NB4 (cell line): ENCODE results near the gene SERPING1.

ENCODE experiments used
- POLR2A ChIP-seq: IDR thresholded peaks from 2 replicates; pipeline ENCODE4 v1.6.1; 2011; ENCODE audit warnings: mild to moderate bottlenecking; ENCODE audit not compliant: insufficient read length; ENCODE audit errors: extremely low read depth
- TF ChIP-seq, protein P1 (sequence below): IDR thresholded peaks from one replicate; pipeline ENCODE4 v1.5.1; 2012; ENCODE audit warnings: low read depth, low read length
- TF ChIP-seq, protein P2 (sequence below): IDR thresholded peaks from 2 replicates; pipeline ENCODE4 v1.6.1; 2011; ENCODE audit warnings: low read depth, low read length

DNA sequence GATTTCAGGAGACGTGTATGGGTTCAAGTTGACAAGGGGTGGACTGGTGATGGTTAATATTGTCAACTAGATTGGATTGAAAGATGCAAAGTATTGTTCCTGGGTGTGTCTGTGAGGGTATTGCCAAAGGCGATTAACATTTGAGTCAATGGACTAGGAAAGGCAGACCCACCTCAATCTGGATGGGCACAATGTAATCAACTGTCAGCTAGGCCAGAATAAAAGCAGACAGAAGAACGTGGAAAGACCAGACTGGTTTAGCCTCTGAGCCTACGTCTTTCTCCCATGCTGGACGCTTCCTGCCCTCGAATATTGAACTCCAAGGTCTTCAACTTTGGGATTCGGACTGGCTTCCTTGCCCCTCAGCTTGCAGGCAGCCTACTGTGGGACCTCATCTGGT is 53.9 kb downstream of the SERPING1 start:
- TF ChIP-seq, protein P1, sequence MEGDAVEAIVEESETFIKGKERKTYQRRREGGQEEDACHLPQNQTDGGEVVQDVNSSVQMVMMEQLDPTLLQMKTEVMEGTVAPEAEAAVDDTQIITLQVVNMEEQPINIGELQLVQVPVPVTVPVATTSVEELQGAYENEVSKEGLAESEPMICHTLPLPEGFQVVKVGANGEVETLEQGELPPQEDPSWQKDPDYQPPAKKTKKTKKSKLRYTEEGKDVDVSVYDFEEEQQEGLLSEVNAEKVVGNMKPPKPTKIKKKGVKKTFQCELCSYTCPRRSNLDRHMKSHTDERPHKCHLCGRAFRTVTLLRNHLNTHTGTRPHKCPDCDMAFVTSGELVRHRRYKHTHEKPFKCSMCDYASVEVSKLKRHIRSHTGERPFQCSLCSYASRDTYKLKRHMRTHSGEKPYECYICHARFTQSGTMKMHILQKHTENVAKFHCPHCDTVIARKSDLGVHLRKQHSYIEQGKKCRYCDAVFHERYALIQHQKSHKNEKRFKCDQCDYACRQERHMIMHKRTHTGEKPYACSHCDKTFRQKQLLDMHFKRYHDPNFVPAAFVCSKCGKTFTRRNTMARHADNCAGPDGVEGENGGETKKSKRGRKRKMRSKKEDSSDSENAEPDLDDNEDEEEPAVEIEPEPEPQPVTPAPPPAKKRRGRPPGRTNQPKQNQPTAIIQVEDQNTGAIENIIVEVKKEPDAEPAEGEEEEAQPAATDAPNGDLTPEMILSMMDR = no peak
- no peak for TF ChIP-seq POLR2A
- TF ChIP-seq, protein P2, sequence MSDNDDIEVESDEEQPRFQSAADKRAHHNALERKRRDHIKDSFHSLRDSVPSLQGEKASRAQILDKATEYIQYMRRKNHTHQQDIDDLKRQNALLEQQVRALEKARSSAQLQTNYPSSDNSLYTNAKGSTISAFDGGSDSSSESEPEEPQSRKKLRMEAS = no peak
